Stimulated activated CD8-positive, alpha-beta memory T cell treated with anti-CD3 and anti-CD28 coated beads, Interleukin-15, amount 100 ng/mL, for 48 hours (primary cell): ENCODE results near the gene NACAD.
"Not testable (repeated sequence)": the region's sequence is repeated elsewhere in the genome, so short reads cannot be mapped to it uniquely, and the experiment has no call there.

Experiments used
- DNase-seq, 2 donors: peaks; one replicate each; pipeline ENCODE4 v3.0.0-alpha.2; 2020; ENCODE audit warnings: low read depth in 2 of 2

Gene NACAD

GRCh38 chr7:45053941-45054340 lies 34.8 kb downstream of the NACAD start:
- DNase-seq, result no peak

- DNase-seq, result no peak
Measured at GRCh38 chr7:45053401-45053800, 35.4 kb downstream of the NACAD start.

GRCh38 chr7:45052011-45052410 lies 36.8 kb downstream of the NACAD start:
- no peak for DNase-seq

- no peak for DNase-seq
Measured at GRCh38 chr7:45050198-45050597, 38.6 kb downstream of the NACAD start.

- no peak for DNase-seq
Measured at GRCh38 chr7:45048748-45049147, 40.0 kb downstream of the NACAD start.

- DNase-seq, result no peak
Measured at GRCh38 chr7:45044338-45044737, 44.4 kb downstream of the NACAD start.

- DNase-seq, result no peak
Measured at GRCh38 chr7:45039106-45039505, 49.7 kb downstream of the NACAD start.

GRCh38 chr7:45037876-45038275 lies 50.9 kb downstream of the NACAD start:
- no peak for DNase-seq

- no peak for DNase-seq
Measured at GRCh38 chr7:45036796-45037195, 52.0 kb downstream of the NACAD start.

GRCh38 chr7:45036317-45036716 lies 52.5 kb downstream of the NACAD start:
- DNase-seq, result no peak

GRCh38 chr7:45035893-45036292 lies 52.9 kb downstream of the NACAD start:
- DNase-seq, result no peak

- no peak for DNase-seq
Measured at GRCh38 chr7:45035371-45035770, 53.4 kb downstream of the NACAD start.

GRCh38 chr7:45034710-45035109 lies 54.1 kb downstream of the NACAD start:
- DNase-seq, result not testable (repeated sequence)

GRCh38 chr7:45033931-45034290 lies 54.9 kb downstream of the NACAD start:
- no peak for DNase-seq

GRCh38 chr7:45033261-45033930 lies 55.4 kb downstream of the NACAD start:
- no peak for DNase-seq

GRCh38 chr7:45032421-45032820 lies 56.3 kb downstream of the NACAD start:
- no peak for DNase-seq

GRCh38 chr7:45031829-45032228 lies 56.9 kb downstream of the NACAD start:
- no peak for DNase-seq
